DOHH2 (cell line): ENCODE data around the gene PITPNM3.

Experiments
- H3F3A ChIP-seq: fragments of 200-600 bp; sonication (generic), shearing (Covaris generic); 2 replicates; pipeline ENCODE4 v1.6.0; 2016; ENCODE audit warnings: antibody characterized with exemption, mild to moderate bottlenecking; ENCODE audit not compliant: control insufficient read depth, insufficient read depth
- H3K27ac ChIP-seq: fragments of 200-600 bp; sonication (generic); 2 replicates; pipeline ENCODE4 v1.5.1; 2014; ENCODE audit warnings: low read depth, mild to moderate bottlenecking, low read length, moderate library complexity
- H3K27me3 ChIP-seq: fragments of 200-600 bp; sonication (generic); 2 replicates; pipeline ENCODE4 v1.6.1; 2014; ENCODE audit warnings: mild to moderate bottlenecking, low read length, mixed read lengths; ENCODE audit not compliant: control insufficient read depth
- H3K36me3 ChIP-seq: fragments of 200-600 bp; sonication (generic); 2 replicates; pipeline ENCODE4 v1.6.1; 2014; ENCODE audit warnings: mild to moderate bottlenecking, low read length, moderate library complexity, mixed read lengths; ENCODE audit not compliant: control insufficient read depth
- H3K4me1 ChIP-seq: fragments of 200-600 bp; sonication (generic); 2 replicates; pipeline ENCODE4 v1.6.1; 2014; ENCODE audit warnings: mild to moderate bottlenecking, low read length, mixed read lengths; ENCODE audit not compliant: control insufficient read depth
- H3K4me2 ChIP-seq: fragments of 200-600 bp; sonication (generic); 2 replicates; pipeline ENCODE4 v1.6.0; 2014; ENCODE audit warnings: mild to moderate bottlenecking, low read length, moderate library complexity
- H3K4me3 ChIP-seq: fragments of 200-600 bp; sonication (generic); 2 replicates; pipeline ENCODE4 v1.5.1; 2014; ENCODE audit warnings: mild to moderate bottlenecking, low read length, mixed read lengths
- H3K79me2 ChIP-seq: fragments of 200-600 bp; sonication (generic); 2 replicates; pipeline ENCODE4 v1.6.1; 2014; ENCODE audit warnings: mild to moderate bottlenecking, low read length, mixed read lengths; ENCODE audit not compliant: control insufficient read depth
- H3K9me2 ChIP-seq: fragments of 200-600 bp; sonication (generic); replicated peaks from 2 replicates; pipeline ENCODE4 v1.6.1; 2014; ENCODE audit warnings: mild to moderate bottlenecking, low read length, mixed read lengths; ENCODE audit not compliant: control insufficient read depth
- H3K9me3 ChIP-seq: fragments of 200-600 bp; sonication (generic); 2 replicates; pipeline ENCODE4 v1.6.1; 2014; ENCODE audit warnings: antibody characterized with exemption, low read length, mixed read lengths; ENCODE audit not compliant: control insufficient read depth, insufficient read depth
- H4K20me1 ChIP-seq: fragments of 200-600 bp; sonication (generic); 2 replicates; pipeline ENCODE4 v1.6.0; 2014; ENCODE audit warnings: low read depth, mild to moderate bottlenecking, antibody characterized with exemption, low read length, moderate library complexity; ENCODE audit not compliant: control insufficient read depth, insufficient read depth
- CTCF ChIP-seq: fragments of 200-600 bp; sonication (generic); IDR thresholded peaks from one replicate; pipeline ENCODE4 v1.5.1; 2014; ENCODE audit warnings: antibody characterized with exemption, mild to moderate bottlenecking, low read depth, low read length; ENCODE audit not compliant: poor library complexity, severe bottlenecking
- EZH2phosphoT487 ChIP-seq: fragments of 200-600 bp; sonication (generic); IDR thresholded peaks from 2 replicates; pipeline ENCODE4 v1.6.1; 2017; ENCODE audit warnings: borderline replicate concordance, mild to moderate bottlenecking, antibody characterized with exemption, low read length, moderate library complexity, mixed read lengths

The PITPNM3 gene

GRCh38 chr17:6508519-6509030 lies 47.8 kb downstream of the PITPNM3 start:
- Histone ChIP-seq H3K4me3 (no peak overlapping the region), H3K79me2 (no peaks in the 10 kb centered on the region), H3K9me2 (no peaks in the 10 kb centered on the region), H3K9me3 (no peaks in the 10 kb centered on the region), H3K27me3 (peaks cover 5% of the 10 kb centered on the region; the same call in 1 of the 2 replicates), H3K36me3 (no peaks in the 10 kb centered on the region), H3K4me2 (no peak overlapping the region), H3K4me1 (no peaks in the 10 kb centered on the region), H3K27ac (no peak overlapping the region), H4K20me1 (no peaks in the 10 kb centered on the region), H3F3A (no peaks in the 10 kb centered on the region)
- TF ChIP-seq CTCF (no peak), EZH2phosphoT487 (no peak)

GRCh38 chr17:6508016-6508415 lies 48.3 kb downstream of the PITPNM3 start:
- H3K4me1 ChIP-seq = no peaks in the 10 kb centered on the region
- H3F3A ChIP-seq = no peaks in the 10 kb centered on the region
- H3K79me2 ChIP-seq = no peaks in the 10 kb centered on the region
- H3K9me2 ChIP-seq = no peaks in the 10 kb centered on the region
- 0 out of 2 replicates have a peak, but pooled peaks cover 5% of the 10 kb centered on the region for H3K27me3 ChIP-seq
- H3K36me3 ChIP-seq = no peaks in the 10 kb centered on the region
- no peaks in the 10 kb centered on the region for H4K20me1 ChIP-seq
- H3K27ac ChIP-seq = no peak overlapping the region
- H3K4me3 ChIP-seq = no peak overlapping the region
- H3K4me2 ChIP-seq = no peak overlapping the region
- TF ChIP-seq EZH2phosphoT487 = no peak
- no peak for TF ChIP-seq CTCF
- H3K9me3 ChIP-seq = no peaks in the 10 kb centered on the region

GRCh38 chr17:6507535-6507934 lies 48.8 kb downstream of the PITPNM3 start:
- Histone ChIP-seq H3K27ac (no peak overlapping the region), H3K4me2 (no peak overlapping the region), H3K36me3 (no peaks in the 10 kb centered on the region), H3K79me2 (no peaks in the 10 kb centered on the region), H3K9me3 (no peaks in the 10 kb centered on the region), H3K9me2 (no peaks in the 10 kb centered on the region), H3K4me1 (no peaks in the 10 kb centered on the region), H3K4me3 (no peak overlapping the region), H3F3A (no peaks in the 10 kb centered on the region), H3K27me3 (0 out of 2 replicates have a peak, but pooled peaks cover 1% of the 10 kb centered on the region), H4K20me1 (no peaks in the 10 kb centered on the region)
- no peak for TF ChIP-seq CTCF
- no peak for TF ChIP-seq EZH2phosphoT487
